Fibroblast of peridontal ligament (primary cell): Measurements from ENCODE around the gene KCND3.

ENCODE experiments used
- DNase-seq: peaks from one replicate; pipeline ENCODE4 v3.0.0-alpha.2; 2010; ENCODE audit errors: extremely low read depth

KCND3 gene

DNA sequence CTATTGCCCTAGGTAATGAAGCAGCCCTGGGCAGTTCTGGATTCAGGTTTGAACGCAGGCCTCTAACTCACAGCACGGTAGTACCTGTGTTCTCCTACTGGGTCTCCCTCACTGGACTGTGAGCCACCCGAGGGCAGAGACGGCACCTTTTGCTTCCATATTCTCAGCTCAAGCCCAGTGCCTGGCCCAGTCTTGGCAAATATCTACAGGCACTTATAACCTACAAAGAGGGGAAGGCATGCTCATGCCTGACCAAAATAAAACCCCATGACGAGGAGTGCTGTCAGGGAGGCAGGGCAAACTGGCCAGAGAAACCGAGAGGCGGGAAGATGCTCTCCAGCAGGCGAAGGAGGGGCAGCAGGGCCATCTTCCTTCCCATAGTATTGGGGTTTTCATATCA is 142.6 kb downstream of the KCND3 start:
- DNase-seq, result no peak

DNA sequence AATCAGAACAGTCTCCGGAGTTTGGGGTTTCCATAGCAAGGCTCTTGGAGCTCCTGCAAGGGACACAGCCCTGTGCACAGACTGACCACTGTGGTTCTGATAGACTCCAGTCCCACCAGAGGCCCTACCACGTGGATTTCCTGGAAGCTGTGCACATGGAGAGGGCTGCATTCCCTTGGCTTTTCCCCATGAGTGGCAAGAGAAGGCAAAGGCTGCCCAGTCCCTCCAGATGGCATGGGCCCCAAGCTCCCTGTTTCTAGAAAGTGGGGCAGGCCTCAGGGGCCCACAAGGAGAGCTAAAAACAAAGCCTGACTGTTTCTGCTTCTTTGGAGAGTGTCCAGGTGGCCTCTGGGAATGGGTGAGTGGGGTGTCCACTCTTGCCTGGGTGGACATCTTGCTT is 146.3 kb downstream of the KCND3 start:
- no peak for DNase-seq

DNA sequence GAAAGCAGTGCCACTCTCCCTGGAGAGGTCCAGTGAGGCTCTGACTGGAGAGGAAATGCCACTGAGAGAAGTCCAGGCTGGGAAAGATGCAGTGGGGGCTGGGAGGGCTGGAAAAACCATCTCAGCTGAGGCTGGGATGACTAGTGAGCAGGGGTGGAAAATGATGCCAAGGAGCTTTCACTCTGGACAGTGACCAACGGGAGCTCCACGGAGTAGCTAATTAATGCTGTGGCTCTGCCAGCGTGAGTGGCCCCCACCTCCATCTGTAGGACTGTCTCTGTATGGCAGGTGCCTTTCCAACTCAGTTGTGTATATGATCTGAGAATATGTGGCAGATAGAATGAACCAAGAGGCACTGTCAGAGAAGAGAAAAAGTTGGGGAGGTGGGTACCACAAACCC is 147.1 kb downstream of the KCND3 start:
- no peak for DNase-seq

DNA sequence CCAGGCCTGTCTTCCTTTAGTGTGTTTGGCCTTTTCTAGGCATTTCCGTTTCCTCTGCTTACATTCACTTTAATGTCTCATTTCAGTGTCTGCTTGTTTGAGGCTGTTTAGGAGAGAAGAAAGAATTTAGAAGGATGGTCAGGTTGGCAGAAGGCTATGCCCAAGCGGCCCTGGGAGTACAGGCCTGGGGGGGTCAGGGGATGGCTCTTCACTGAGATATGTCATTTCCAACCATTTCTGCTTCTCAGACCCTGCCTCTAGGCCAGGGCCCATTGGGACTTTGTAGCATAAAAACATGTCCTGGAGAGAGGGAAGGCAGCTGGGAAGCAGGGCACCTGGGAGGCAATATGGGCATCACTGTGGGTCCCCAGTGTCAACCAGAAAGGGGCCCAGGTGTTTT is 147.7 kb downstream of the KCND3 start:
- DNase-seq, result no peak

DNA sequence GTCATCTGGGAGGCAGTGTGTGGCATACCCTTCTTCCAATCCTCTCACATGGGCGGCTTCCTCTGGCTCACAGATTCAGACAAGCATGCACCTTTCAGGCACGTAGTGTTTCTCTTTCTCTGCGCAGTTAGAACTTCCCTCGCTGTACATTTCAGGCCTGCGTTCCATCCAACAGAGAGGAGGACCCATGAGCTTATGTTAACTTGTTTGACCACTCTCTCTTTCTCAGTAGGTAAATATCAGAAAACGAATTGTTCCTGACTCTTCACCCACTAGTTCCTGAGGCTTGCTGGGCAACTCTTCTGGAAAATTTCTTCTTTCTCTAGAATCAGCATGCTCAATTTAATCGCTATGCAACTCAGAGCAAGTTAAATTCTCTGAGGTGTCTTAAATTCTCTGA is 148.3 kb downstream of the KCND3 start:
- DNase-seq, result no peak

DNA sequence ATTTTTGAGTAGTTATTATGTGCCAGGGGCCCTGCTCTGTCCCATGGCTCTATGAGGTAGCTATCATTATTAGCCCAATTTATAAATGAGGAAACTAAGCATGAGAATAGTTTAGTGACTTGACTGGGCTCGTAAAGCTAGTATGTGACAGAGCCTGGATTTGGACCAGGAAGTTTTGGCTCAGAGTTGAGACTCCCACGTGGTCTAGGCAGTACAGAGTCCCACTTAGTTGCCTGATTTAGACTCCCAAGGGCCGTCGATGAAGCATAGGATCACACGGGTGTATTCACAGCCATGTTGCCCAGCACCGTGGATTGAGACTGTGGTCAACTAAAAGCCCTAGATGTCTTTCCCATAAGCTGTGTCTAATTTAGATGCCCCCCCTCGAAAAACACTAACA is 152.1 kb downstream of the KCND3 start:
- DNase-seq, result no peak

DNA sequence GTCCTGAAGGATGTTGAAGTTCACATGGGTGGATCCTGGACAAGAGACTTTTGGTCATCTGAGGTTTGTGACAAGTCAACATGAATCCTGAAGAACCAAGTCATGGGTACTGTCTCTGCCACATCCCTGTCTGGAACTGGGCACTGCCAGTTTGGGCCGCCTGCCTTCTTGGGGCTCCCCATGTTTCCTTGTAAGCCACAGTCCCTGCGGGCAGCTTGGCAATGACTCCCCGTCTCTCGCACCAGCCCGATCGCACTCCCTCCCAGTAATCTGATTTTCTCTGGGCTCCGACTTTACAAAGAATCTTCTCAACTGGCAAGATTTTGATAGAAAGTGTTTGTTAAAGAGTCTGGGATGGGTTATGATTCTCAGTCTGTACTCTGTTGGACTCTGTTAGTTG is 153.4 kb downstream of the KCND3 start:
- DNase-seq, result no peak

DNA sequence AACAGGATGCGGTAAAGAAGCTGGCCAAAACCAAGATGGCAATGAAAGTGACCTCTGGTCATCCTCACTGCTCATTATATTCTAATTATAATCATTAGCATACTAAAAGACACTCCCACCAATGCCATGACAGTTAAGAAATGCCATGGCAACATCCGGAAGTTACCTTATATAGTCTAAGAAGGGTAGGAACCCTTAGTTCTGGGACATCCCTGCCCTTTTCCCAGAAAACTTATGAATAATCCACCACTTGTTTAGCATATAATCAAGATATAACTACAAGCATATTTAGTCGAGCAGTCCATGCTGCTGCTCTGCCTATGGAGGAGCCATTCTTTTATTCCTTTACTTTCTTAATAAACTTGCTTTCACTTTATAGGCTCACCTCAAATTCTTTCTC is 154.0 kb downstream of the KCND3 start:
- no peak for DNase-seq

DNA sequence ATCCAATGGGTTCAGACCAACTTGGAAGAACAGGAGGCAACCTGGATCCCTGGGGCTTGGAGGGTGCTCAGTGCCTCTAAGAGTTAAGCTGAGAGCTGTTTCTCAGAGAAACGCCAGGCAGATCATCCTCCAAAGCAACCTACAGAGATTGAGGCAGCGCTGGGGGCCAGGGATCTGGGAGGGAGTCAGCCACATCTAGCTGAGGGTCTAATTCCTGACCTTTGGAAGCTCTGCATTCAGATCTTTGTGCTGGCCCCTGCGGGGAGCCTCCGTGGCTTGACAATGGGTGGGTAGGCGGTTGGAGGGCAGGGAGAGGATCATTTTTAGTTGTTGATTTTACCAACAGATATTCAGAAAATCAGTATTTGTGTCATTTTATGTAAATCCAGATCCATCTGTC is 154.5 kb downstream of the KCND3 start:
- no peak for DNase-seq

DNA sequence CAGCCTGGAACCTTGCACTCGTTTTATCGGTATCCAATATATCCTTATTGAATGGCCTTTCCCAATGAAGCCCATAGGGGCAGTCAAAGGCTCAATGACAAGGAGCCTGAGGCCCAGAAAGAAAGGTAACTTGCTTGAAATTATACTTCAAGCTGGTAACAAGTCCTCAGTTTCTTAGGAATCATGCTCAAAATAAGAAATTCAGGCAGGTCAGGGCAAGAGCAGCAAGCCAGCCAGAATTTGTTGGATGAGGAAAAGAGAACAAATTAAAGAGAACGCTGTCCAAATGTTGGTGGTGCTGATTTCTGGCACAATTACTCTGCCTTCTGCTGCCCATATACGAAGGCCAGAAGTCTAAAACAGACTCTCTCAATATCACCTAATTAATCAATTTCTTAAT is 156.1 kb downstream of the KCND3 start:
- DNase-seq, result peak; percentile 27

DNA sequence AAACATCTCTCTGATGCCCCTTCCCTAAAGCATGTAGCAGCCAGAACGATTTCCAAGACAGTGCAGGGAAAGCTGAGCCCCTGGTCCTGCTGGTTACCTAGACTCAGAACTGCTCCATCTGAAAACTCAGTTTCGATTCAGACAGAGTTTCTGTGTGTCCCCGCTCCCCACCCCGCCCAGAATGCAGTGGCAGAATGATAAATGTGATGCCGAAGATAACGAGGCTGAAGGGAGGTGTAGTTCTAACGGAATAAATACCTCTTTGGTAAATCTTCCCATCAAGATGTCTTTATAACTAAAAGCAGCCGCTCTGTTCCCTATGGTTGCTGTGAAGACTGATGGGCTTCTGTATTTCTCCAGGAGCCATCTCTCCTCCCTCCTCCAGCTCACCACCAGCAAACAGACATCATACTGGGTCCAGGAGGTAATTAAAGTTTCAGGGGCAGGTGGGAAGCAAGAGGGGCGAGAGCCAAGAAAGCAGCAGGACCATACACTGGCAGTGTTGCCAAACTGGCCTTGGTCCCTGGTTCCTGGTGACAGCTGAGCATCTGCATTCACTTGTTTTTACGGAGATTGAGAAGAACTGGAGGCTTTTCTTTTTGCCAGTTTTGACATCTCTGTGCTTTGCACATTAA is 156.8 kb downstream of the KCND3 start:
- DNase-seq, result no peak

DNA sequence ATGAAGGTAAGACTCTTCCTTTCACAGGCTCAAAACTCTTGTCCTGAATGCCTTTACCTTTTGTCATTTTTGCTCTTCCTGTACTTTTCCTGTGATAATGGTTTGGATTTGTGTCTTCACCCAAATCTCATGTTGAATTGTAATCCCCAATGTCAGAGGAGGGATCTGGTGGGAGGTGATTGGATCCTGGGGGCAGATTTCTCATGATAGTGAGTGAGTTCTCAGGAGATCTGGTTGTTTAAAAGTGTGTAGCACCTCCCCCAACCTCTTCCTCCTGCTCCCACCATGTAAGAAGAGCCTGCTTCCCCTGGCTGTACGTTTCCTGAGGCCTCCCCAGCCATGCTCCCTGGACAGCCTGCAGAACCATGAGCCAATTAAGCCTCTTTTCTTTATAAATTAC is 158.3 kb downstream of the KCND3 start:
- DNase-seq, result no peak

DNA sequence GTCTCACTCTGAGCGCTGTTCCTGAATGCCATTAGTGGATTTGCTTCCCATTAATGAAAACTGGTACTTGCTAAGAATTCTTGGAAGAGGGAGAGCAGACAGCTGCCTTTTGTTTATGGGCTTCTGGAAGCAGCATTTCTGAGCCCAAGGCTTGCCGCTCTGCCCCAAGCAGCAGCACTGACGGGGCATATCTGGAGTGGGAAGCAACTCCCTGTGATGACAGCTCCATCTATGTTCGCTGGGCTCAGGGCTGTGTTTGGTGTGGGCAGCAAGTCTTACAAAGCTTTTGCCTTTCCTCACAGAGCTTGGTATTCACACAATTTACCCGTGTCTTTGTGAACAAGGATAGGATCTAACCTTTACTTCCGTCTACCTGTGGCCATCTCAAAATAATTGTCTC is 161.5 kb downstream of the KCND3 start:
- DNase-seq, result no peak

DNA sequence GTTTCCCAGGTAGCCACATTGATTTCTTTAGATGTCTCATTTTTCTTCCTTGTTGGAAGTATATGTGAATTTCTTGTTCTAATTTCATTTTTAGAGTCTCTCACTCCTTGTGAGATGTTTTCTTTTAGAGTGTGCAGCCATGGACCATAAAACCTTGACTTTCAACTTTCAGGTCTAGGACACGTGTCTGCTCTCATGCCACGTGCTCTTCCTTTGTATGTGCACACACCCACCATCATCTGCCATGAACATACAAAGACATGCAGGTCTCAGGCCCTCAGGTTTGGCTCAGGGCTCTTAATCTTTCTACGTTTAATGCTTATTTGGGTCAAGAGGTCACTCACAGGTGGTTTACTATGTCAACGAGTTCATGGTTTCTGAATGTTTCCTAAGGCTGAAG is 163.2 kb downstream of the KCND3 start:
- no peak for DNase-seq

DNA sequence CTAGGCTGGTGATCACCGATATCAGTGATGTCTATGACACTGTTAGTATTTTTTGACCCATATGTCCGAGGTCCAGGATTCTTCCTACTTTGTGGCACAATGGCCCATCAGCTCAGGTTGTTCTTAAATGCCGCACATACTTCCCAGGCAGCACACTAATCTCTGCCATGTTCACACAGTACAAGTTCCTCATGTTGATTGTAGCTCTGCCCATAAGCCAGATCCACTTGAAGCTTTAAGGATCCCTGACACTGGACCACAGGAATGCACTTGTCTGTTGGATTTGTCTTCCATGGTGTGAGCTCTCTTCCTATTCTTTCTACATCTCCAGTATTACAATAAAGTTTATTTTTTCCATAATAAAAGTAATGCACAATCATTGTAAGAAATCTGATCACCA is 164.3 kb downstream of the KCND3 start:
- DNase-seq, result no peak

DNA sequence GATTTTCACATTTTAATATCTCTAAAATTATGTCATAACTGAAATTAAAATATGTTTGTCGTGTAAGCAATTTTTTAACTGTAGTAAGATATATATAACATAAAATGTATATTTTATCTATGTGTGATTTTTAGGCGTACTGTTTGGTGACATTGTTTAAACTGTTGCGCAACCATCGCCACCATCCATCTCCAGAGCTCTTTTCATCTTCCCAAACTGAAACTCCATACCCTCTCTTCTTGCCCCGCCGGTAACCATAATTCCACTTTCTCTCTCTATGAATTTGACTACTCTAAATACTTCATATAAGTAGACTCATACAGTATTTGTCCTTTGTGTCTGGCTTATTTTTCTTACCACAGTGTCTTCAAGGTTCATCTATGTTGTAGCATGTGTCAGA is 167.3 kb downstream of the KCND3 start:
- no peak for DNase-seq

DNA sequence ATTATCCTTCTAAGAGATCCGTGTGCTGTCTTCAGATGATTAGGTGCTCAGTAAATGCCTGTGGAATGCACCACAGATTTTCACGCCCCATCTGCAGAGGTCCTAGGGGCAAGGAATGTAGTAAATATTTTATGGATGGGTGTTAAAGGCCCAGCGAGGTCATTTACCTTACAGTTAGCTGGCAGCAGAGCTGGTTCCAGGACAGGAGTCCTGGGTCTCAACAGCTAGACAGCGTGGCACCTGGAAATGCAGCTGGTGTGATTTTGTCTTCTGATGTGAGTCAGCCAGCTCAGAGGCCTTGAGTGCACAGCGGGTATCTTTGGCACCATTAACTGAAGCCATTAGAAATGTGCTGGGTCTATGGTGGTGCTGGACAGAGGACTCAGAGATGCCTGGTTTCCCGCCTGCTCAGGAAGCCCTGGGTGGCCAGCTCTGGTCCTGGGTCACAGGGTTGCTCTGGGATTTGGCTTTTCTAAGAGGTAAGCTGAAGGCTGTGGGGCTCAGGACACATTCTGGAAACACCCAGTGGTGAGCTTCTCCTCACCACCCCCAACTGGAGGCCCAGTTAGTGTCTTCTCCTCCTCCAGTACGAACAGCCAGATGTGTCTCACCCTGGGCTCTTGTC is 168.2 kb downstream of the KCND3 start:
- DNase-seq, result no peak

DNA sequence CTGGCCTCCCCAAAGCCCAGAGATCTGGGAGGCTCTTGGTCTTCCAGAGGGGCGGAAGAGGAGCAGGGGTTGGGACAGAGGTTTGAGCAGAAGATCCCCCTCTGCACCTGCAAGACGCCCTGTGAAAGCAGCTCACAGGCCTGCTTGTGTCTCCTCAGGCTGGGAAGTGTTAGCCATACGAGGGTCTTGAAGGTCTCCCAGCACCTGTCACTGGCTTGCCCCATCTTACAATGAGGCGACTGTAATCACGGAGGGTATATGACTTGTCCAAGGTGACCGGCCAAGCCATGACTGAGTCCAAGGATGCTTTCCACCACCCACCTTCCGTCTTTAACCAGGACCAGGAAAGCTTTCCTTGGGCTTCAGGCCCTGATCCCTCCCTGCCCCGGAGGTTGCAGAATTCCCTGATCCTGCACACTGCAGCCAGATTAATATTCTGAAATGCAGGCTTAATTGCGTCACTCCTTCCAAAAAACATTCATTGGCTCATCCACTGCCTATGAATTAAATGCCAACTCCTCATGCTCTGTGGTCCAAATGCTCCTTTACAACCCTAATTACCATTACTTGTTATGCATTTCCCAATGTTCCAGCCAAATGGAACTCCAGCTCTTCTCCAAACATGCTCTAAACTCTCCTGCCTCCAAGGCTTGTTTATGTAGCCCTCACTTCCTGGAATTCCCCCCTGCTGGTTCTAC is 169.8 kb downstream of the KCND3 start:
- DNase-seq, result no peak

DNA sequence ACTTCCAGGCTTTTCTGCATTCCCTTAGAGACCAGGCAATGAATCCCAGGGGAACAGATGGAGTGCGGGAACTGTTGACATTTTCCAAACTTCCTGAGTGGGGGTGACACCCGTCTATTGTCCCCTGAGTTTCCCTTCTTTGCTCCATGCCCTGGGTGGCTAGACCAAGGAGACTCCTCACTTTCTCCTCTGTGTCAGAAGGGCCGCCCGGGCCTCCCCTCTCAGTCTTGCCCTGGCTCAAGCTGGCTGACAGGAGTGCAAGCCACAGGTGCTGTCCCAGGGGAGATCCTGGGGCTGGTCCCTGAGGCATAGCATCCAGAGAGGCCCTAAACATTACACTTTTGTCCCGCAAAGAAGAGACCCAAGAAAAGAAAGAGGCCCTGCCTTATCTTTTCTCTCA is 170.9 kb downstream of the KCND3 start:
- DNase-seq, result no peak

DNA sequence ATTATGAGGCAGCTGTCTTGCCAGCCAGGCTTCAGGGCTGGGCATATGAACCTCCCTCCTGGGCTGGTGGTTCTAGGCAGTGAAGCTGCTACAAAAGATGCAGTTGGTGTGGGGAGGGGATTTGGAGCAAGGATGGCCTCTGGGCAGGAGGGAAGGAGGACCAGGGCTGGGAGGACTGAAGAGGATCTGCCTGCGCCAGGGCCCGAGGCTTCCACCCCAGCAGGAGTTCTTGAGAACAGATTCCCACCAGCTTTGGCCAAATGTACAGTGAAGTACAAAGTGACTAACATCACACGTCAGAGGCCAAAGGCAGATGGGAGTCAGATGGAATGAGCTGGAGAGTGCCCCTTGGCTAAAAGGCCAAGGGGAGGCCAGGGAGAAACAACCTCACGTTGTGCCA is 171.4 kb downstream of the KCND3 start:
- DNase-seq, result no peak

DNA sequence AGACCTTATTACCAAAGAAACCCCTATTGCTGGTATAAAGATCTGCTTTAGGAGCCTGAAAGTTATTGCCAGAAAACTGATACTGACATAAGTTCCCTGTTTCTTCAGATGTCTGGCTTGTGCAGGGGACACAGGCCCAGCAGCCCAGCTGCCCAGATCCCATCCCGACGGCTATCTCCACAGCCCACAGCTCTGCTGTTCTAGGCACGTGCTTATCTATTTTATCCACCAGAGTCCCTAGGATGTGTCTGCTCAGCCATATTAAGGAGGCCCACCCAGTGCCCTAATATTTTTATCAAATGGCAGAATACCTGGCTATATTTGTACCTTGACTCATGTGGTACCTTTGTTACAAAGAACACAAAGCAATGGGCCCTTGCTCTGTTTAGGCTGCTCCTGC is 174.8 kb downstream of the KCND3 start:
- no peak for DNase-seq

DNA sequence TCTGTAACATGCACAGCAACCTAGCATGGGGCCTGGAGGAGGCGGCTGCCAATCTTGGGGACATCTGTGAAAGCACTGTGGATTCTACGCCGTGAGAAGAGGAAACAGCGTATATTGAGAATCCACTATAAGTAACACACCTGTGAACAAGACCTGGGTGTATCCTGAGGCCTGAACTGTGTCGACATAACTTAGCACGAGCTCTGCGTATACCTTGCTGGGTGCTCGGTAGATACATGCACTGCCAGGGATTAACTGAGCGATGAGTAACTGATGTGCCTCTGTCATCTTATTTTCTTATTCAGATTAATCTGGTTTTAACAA is 175.2 kb downstream of the KCND3 start:
- no peak for DNase-seq

DNA sequence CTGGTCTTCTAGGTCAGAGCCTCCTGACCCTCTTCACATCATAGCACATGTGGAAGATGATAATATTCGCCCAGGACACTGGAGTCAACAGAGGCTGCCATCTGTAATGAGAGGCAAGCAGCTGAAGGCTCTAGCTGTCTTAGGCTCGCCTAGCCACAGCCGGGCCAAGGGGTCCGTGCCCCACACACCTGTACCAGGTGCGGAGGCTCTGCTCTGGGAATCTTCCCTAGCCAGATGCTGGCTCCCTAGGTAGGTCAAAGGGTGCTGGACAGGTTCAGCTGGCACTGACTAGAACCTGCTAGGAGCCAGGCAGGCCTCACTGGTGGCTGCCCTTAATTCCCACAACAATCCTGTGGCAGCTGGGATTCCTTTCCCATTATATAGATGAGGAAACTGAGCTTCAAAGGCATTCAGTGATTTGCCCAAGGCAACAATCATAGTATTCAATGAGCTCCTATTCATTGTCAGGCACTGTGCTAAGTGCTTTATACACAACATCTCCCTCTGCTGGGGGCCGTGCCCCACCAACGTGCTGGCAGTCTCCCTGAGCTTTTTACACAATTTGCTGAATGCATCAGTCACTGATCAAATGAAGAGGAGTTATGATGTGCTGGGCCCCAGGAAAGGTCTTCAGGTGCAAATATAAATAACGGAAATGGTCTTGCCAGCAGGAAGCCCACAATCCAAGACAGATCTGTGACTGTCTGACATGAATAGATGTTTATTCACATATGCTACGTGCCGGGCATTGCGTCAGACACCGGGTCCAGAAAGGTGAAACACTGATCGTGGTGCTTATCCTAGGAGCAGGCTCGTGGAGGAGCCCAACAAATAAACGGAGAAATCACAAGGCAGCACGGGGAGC is 175.8 kb downstream of the KCND3 start:
- DNase-seq, result no peak
